Gastroesophageal sphincter (tissue), 4 donors: ENCODE results near the gene LIN37. TPM values are rescaled to one million over a fixed set of nuclear protein-coding genes. Genes with fewer than 3 reads are reported as not detected.

Source experiments
- ATAC-seq: fragments of 150-250 bp; one replicate; pipeline ENCODE4 v1.9.1; 2016; ENCODE audit warnings: mild to moderate bottlenecking, moderate library complexity
- H3K27ac ChIP-seq, 4 donors: fragments of 200-600 bp; sonication (generic) in 3 of 4; 1 replicate in 3 of 4; 2 replicates in 1 of 4; pipeline ENCODE4 v1.5.1; 2016 to 2019
- H3K27me3 ChIP-seq: fragments of 200-600 bp; sonication (generic); one replicate; pipeline ENCODE4 v1.5.1; 2019
- H3K36me3 ChIP-seq, 2 donors: fragments of 200-600 bp; sonication (generic); one replicate each; pipeline ENCODE4 v1.5.1; 2019; ENCODE audit warnings: control low read depth in 1 of 2
- H3K4me1 ChIP-seq, 3 donors: fragments of 200-600 bp; sonication (generic); 1 replicate in 2 of 3; 2 replicates in 1 of 3; pipeline ENCODE4 v1.5.1; 2016 to 2019; ENCODE audit warnings: control low read depth in 2 of 3
- H3K4me3 ChIP-seq, 2 donors: fragments of 200-600 bp; sonication (generic); one replicate each; pipeline ENCODE4 v1.5.1; 2019; ENCODE audit warnings: mild to moderate bottlenecking in 1 of 2, moderate library complexity in 1 of 2
- H3K9me3 ChIP-seq, 3 donors: fragments of 200-600 bp; sonication (generic); one replicate each; pipeline ENCODE4 v1.5.1; 2017 to 2019; ENCODE audit warnings: control low read depth in 2 of 3
- EP300 ChIP-seq: sonication (generic); formaldehyde crosslinking; IDR thresholded peaks from one replicate; pipeline ENCODE4 v1.6.1; 2017; ENCODE audit warnings: antibody characterized with exemption, mild to moderate bottlenecking
- POLR2A ChIP-seq, 2 donors: fragments of 450-650 bp; IDR thresholded peaks; one replicate each; pipeline ENCODE4 v1.6.1; 2017; ENCODE audit warnings: antibody characterized with exemption in 2 of 2, mild to moderate bottlenecking in 2 of 2, moderate library complexity in 1 of 2
- POLR2AphosphoS5 ChIP-seq: sonication (generic); formaldehyde crosslinking; IDR thresholded peaks from one replicate; pipeline ENCODE4 v1.6.1; 2017; ENCODE audit warnings: antibody characterized with exemption
- WGBS, 2 donors: methylation state at CpG; one replicate each; pipeline ENCODE4 v1.1.5; 2018; ENCODE audit warnings: low coverage in 1 of 2; 5-methylcytosine and 5-hydroxymethylcytosine counted together
- total RNA-seq, 4 donors: library from RNA; depleted of rRNA; stranded (reverse); fragments of >200 nt; gene quantifications; one replicate each; pipeline ENCODE4 v1.1.0, GENCODE V29; 2016
- TF ChIP-seq, protein P1 (sequence below), 4 experiments: fragments of 200-600 bp in 2 of 4; fragments of 450-650 bp in 2 of 4; sonication (generic) in 1 of 4; IDR thresholded peaks; one replicate each; pipeline ENCODE4 v1.5.1; 2017 to 2019; ENCODE audit warnings: antibody characterized with exemption in 4 of 4, mild to moderate bottlenecking in 2 of 4, moderate library complexity in 2 of 4

LIN37 gene
- total RNA-seq, 4 donors from 2014 or later = 14.4 to 29.4 (median 18.7) TPM

DNA sequence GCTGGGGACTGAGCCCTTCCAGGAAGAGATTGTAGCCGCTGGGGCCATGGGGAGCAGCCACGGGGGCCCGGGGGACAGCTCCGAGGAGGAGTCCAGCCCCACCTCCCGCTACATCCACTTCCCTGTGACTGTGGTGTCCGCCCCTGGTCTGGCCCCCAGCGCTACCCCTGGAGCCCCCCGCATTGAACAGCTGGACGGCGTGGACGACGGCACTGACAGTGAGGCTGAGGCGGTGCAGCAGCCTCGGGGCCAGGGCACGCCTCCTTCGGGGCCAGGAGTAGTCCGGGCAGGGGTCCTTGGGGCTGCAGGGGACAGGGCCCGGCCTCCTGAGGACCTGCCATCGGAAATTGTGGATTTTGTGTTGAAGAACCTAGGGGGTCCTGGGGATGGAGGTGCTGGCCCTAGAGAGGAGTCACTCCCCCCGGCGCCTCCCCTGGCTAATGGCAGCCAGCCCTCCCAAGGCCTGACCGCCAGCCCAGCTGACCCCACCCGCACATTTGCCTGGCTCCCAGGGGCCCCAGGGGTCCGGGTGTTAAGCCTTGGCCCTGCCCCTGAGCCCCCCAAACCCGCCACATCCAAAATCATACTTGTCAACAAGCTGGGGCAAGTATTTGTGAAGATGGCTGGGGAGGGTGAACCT is 15.7 kb upstream of the LIN37 start:
- Histone ChIP-seq H3K27ac (no peak overlapping the region), H3K36me3 (peaks cover 0 to 100% of the 10 kb centered on the region in 2 donors), H3K4me3 (no peak overlapping the region), H3K27me3 (no peaks in the 10 kb centered on the region), H3K4me1 (no peaks in the 10 kb centered on the region), H3K9me3 (no peaks in the 10 kb centered on the region)
- no CpG with 5 or more reads among the region's 25 CpGs for WGBS, 2 donors
- TF ChIP-seq EP300 (no peak), POLR2AphosphoS5 (no peak), POLR2A (IDR thresholded peaks at IDR 0.05) (no peak)
- TF ChIP-seq, protein P1, sequence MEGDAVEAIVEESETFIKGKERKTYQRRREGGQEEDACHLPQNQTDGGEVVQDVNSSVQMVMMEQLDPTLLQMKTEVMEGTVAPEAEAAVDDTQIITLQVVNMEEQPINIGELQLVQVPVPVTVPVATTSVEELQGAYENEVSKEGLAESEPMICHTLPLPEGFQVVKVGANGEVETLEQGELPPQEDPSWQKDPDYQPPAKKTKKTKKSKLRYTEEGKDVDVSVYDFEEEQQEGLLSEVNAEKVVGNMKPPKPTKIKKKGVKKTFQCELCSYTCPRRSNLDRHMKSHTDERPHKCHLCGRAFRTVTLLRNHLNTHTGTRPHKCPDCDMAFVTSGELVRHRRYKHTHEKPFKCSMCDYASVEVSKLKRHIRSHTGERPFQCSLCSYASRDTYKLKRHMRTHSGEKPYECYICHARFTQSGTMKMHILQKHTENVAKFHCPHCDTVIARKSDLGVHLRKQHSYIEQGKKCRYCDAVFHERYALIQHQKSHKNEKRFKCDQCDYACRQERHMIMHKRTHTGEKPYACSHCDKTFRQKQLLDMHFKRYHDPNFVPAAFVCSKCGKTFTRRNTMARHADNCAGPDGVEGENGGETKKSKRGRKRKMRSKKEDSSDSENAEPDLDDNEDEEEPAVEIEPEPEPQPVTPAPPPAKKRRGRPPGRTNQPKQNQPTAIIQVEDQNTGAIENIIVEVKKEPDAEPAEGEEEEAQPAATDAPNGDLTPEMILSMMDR (IDR thresholded peaks at IDR 0.05) = no peak
- ATAC-seq = no peak

DNA sequence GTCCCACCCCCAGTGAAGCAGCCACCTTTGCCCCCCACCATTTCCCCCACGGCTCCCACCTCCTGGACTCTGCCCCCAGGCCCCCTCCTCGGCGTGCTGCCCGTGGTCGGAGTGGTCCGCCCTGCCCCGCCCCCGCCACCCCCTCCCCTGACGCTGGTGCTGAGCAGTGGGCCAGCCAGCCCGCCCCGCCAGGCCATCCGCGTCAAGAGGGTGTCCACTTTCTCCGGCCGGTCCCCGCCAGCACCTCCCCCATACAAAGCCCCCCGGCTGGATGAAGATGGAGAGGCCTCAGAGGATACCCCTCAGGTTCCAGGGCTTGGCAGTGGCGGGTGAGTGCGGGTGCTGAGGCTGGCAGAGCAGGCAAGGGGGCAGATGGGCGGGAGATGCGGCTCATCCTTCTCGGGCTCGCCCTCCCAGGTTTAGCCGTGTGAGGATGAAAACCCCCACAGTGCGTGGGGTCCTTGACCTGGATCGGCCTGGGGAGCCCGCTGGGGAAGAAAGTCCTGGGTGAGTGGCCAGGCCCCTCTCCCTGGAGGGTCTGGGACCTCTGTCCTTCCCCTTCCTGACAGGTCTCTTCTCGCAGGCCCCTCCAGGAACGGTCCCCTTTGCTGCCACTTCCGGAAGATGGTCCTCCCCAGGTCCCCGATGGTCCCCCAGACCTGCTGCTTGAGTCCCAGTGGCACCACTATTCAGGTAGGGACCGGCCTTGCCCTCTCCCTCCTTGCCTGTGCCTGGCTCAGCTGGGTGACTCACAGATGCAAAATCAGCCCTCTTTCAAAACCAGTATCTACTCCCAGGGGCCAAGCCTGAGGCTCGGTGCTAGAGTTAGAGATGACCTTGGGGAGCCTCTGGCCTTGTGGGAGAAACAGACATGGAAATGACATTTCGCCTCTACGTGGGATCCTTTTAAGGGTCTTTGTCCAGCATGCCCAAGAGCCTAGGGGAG is 14.9 kb upstream of the LIN37 start:
- H3K9me3 ChIP-seq = no peaks in the 10 kb centered on the region
- H3K4me3 ChIP-seq = no peak overlapping the region
- 84% methylated on average over 12 of the region's 35 CpGs; no CpG with 5 or more reads in 1 of the 2 donors for WGBS, 2 donors
- H3K4me1 ChIP-seq = no peaks in the 10 kb centered on the region
- H3K36me3 ChIP-seq = peaks cover 0 to 100% of the 10 kb centered on the region in 2 donors
- no peaks in the 10 kb centered on the region for H3K27me3 ChIP-seq
- no peak overlapping the region for H3K27ac ChIP-seq
- no peak for ATAC-seq
- TF ChIP-seq EP300 (no peak), POLR2A (IDR thresholded peaks at IDR 0.05) (no peak), POLR2AphosphoS5 (no peak)
- TF ChIP-seq, protein P1 (IDR thresholded peaks at IDR 0.05) = no peak

DNA sequence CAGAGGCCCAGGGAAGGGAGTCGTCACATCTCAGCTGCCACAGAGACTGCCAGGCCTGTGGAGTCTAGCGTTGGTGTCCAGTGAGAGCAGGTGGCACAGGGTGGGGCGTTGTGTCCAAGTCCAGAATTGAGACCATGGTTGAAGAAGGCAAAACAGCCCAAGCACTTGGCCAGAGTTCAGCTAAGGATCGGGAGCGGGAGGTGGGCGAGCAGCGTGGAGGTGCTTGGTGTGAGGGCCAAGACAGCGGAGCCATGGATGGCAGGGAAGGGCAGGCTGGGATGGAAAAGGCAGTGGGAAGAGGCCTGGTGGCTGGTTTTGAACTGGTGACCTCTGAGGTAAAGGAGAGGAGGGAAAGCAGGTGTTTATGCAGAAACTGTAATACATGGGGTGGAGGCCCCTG is 14.1 kb upstream of the LIN37 start:
- ATAC-seq = no peak
- H3K27me3 ChIP-seq = no peaks in the 10 kb centered on the region
- H3K4me1 ChIP-seq = peaks cover 0 to 2% (median 0%) of the 10 kb centered on the region in 3 donors
- H3K36me3 ChIP-seq = peaks cover 0 to 100% of the 10 kb centered on the region in 2 donors
- H3K27ac ChIP-seq = no peak overlapping the region
- 80 to 98% methylated on average over 1 to 8 of the region's 8 CpGs for WGBS, 2 donors
- H3K9me3 ChIP-seq = no peaks in the 10 kb centered on the region
- TF ChIP-seq, protein P1 (IDR thresholded peaks at IDR 0.05) = no peak
- TF ChIP-seq POLR2A (IDR thresholded peaks at IDR 0.05) (no peak), EP300 (no peak), POLR2AphosphoS5 (no peak)
- no peak overlapping the region for H3K4me3 ChIP-seq

DNA sequence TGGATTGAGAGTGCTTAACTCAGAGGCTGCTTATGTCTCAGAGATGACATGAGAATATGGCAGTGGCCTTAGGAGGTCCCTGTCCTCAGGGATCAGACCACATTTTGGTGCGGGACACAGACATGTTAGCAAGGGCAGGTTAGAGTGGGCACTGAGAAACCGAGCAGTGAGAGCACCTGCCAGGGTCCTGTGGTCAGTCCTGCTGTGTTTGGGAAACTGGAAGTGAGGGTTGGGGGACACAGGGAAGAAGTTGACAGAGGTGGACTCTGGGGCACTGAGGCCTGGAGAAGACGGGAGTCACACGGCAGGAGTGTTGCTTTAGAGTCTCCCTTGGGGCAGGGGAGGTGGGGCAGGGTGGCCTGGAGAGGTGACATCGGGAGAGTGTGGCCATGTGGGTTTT is 13.5 kb upstream of the LIN37 start:
- WGBS, 2 donors = 64 to 80% methylated on average over 2 of the region's 5 CpGs
- no peaks in the 10 kb centered on the region for H3K9me3 ChIP-seq
- ATAC-seq = no peak
- TF ChIP-seq POLR2A (IDR thresholded peaks at IDR 0.05) (no peak), EP300 (no peak), POLR2AphosphoS5 (no peak)
- TF ChIP-seq, protein P1 (IDR thresholded peaks at IDR 0.05) = no peak
- H3K27me3 ChIP-seq = no peaks in the 10 kb centered on the region
- no peak overlapping the region for H3K4me3 ChIP-seq
- H3K4me1 ChIP-seq = peaks cover 0 to 8% (median 3%) of the 10 kb centered on the region in 3 donors
- H3K27ac ChIP-seq = no peak overlapping the region
- H3K36me3 ChIP-seq = peaks cover 0 to 94% of the 10 kb centered on the region in 2 donors
